K562 (cell line): ENCODE results near the gene MRPL38. TPM values are rescaled to one million over a fixed set of nuclear protein-coding genes. Genes with fewer than 3 reads are reported as not detected.

Experiments used
- ADNP ChIP-seq: fragments of 200-800 bp; sonication (Bioruptor generic); IDR thresholded peaks from 2 replicates; pipeline ENCODE4 v1.6.1; 2016; ENCODE audit warnings: missing genetic modification characterization, missing compliant biosample characterization
- ATF6 ChIP-seq: sonication (generic); formaldehyde crosslinking; IDR thresholded peaks from 2 replicates; pipeline ENCODE4 v1.4.0; 2020; ENCODE audit warnings: mild to moderate bottlenecking, missing genetic modification reagents
- CBX5 ChIP-seq: IDR thresholded peaks from 2 replicates; pipeline ENCODE4 v1.6.1; 2014; ENCODE audit warnings: low read depth, borderline replicate concordance
- DMBX1 ChIP-seq: fragments of 250-450 bp; sonication (Bioruptor Pico); IDR thresholded peaks from 2 replicates; pipeline ENCODE4 v1.8.0; 2022; ENCODE audit warnings: inconsistent platforms, mild to moderate bottlenecking, moderate library complexity, borderline replicate concordance
- ETS2 ChIP-seq: IDR thresholded peaks from 2 replicates; pipeline ENCODE4 v1.6.1; 2016; ENCODE audit warnings: borderline replicate concordance, missing genetic modification characterization, mild to moderate bottlenecking, moderate library complexity, missing compliant biosample characterization; ENCODE audit not compliant: poor library complexity, severe bottlenecking
- HOMEZ ChIP-seq: fragments of 250-450 bp; sonication (Bioruptor Pico); IDR thresholded peaks from 2 replicates; pipeline ENCODE4 v1.4.0; 2020; ENCODE audit warnings: mild to moderate bottlenecking, moderate library complexity
- PRDM10 ChIP-seq: fragments of 450-650 bp; IDR thresholded peaks from 2 replicates; pipeline ENCODE4 v1.6.1; 2018; ENCODE audit not compliant: partially characterized antibody
- SMC3 ChIP-seq: conservative IDR thresholded peaks from 2 replicates; pipeline ENCODE4 v1.6.1; 2011; ENCODE audit warnings: low read depth, low read length, improper control_type of control experiment; ENCODE audit not compliant: insufficient read depth
- SRSF7 ChIP-seq: fragments of 200-400 bp; formaldehyde crosslinking; optimal IDR thresholded peaks from 2 replicates; pipeline ENCODE3; 2017; ENCODE audit warnings: mild to moderate bottlenecking, low read depth, low read length
- XRCC3 ChIP-seq: fragments of 450-650 bp; IDR thresholded peaks from 2 replicates; pipeline ENCODE4 v1.6.1; 2017; ENCODE audit warnings: mild to moderate bottlenecking, moderate library complexity
- ZMIZ1 ChIP-seq, 2 experiments: fragments of 150-350 bp in 1 of 2; IDR thresholded peaks; 2 replicates each; pipeline ENCODE4 v1.6.1; 2012 to 2016; ENCODE audit warnings: low read depth in 2 of 2, low read length in 2 of 2, mild to moderate bottlenecking in 1 of 2, moderate library complexity in 1 of 2
- ZNF24 ChIP-seq: fragments of 450-650 bp; IDR thresholded peaks from 2 replicates; pipeline ENCODE4 v1.6.1; 2016
- ZNF280A ChIP-seq: fragments of 450-650 bp; IDR thresholded peaks from 2 replicates; pipeline ENCODE4 v1.6.1; 2018; ENCODE audit warnings: mild to moderate bottlenecking, low read depth; ENCODE audit not compliant: partially characterized antibody
- ZNF41 ChIP-seq: fragments of 250-450 bp; sonication (Bioruptor Pico); conservative IDR thresholded peaks from 2 replicates; pipeline ENCODE4 v1.4.0; 2020; ENCODE audit warnings: mild to moderate bottlenecking
- polyA plus RNA-seq, 8 experiments: library from polyadenylated mRNA; depleted of rRNA in 4 of 8; stranded (reverse) in 5 of 8; unstranded in 3 of 8; fragments of >200 nt; fragmentation: Nextera tagmentation in 2 of 8; fragmentation: Illumina TruSeq in 1 of 8; extraction: Ambion mirVana in 2 of 8; extraction: Trizol in 1 of 8; gene quantifications; 2 replicates each; pipeline versions ENCODE4 v1.2.1 to v1.2.3, GENCODE V29; 2011 to 2014; ENCODE audit warnings: inconsistent platforms in 1 of 8, missing spikeins in 1 of 8
- total RNA-seq, 7 experiments: library from RNA; depleted of rRNA in 6 of 7; stranded (reverse); fragments of >200 nt in 6 of 7; fragmentation: Illumina TruSeq in 2 of 7; extraction: Trizol in 2 of 7; gene quantifications; 2 replicates each; pipeline versions ENCODE4 v1.2.1 to v1.2.3, GENCODE V29; 2011 to 2021; ENCODE audit warnings: low replicate concordance in 1 of 7

Gene MRPL38
- total and polyA plus RNA-seq, 9 of the 15 experiments (the other 6 are each of a cell fraction or from before 2014, with no cell fraction given): 4.5 to 154 (median 48.5) TPM

GRCh38 chr17:75856062-75856756 is 48.5 kb downstream of the MRPL38 start (continued):
- no peak for TF ChIP-seq ZMIZ1 (IDR thresholded peaks at IDR 0.05; ENCODE audit: low read depth in 2 of 2, low read length in 2 of 2)
- 0 out of 2 replicates have a peak, but pooled peaks have one; percentile 5 for TF ChIP-seq ATF6 (CRISPR knock-in tag)
- TF ChIP-seq SRSF7: no peak
- TF ChIP-seq PRDM10: no peak
- TF ChIP-seq ADNP: no peak
- no peak for TF ChIP-seq XRCC3
- TF ChIP-seq DMBX1 (CRISPR knock-in tag): no peak
- TF ChIP-seq ZNF280A: no peak
- no peak for TF ChIP-seq CBX5
- TF ChIP-seq ZNF24: no peak
- no peak for TF ChIP-seq ETS2
- TF ChIP-seq HOMEZ (CRISPR knock-in tag): no peak
- TF ChIP-seq ZNF41 (CRISPR knock-in tag): no peak
- TF ChIP-seq SMC3: 0 out of 2 replicates have a peak, but pooled peaks have one; percentile 1
